Stimulated activated CD4-positive, alpha-beta T cell treated with anti-CD3 and anti-CD28 coated beads, Interleukin-4, amount 100 ng/mL, for 1 hour (primary cell): ENCODE measurements around the gene PDE4D.
"Not testable (repeated sequence)": the region's sequence is repeated elsewhere in the genome, so short reads cannot be mapped to it uniquely, and the experiment has no call there.

Experiments used
- DNase-seq: peaks from one replicate; pipeline ENCODE4 v3.0.0-alpha.2; 2020

The PDE4D gene

GRCh38 chr5:59575648-59576445 is 317.7 kb downstream of the PDE4D start:
- no peak for DNase-seq

- not testable (repeated sequence) for DNase-seq
These were observed 320.0 kb downstream of the PDE4D start for GRCh38 chr5:59573509-59573908.

GRCh38 chr5:59571067-59571466 is 322.5 kb downstream of the PDE4D start:
- no peak for DNase-seq

GRCh38 chr5:59569608-59570334 is 323.8 kb downstream of the PDE4D start:
- no peak for DNase-seq

GRCh38 chr5:59569158-59569557 is 324.4 kb downstream of the PDE4D start:
- no peak for DNase-seq

GRCh38 chr5:59568161-59568560 is 325.4 kb downstream of the PDE4D start:
- DNase-seq, result no peak

- no peak for DNase-seq
These were observed 328.0 kb downstream of the PDE4D start for GRCh38 chr5:59565551-59565950.

- DNase-seq, result no peak
These were observed 328.6 kb downstream of the PDE4D start for GRCh38 chr5:59564895-59565294.

- DNase-seq, result no peak
These were observed 330.7 kb downstream of the PDE4D start for GRCh38 chr5:59562756-59563389.

GRCh38 chr5:59560553-59560952 is 333.0 kb downstream of the PDE4D start:
- DNase-seq, result no peak

- DNase-seq, result no peak
These were observed 333.7 kb downstream of the PDE4D start for GRCh38 chr5:59559847-59560246.

- DNase-seq, result no peak
These were observed 334.2 kb downstream of the PDE4D start for GRCh38 chr5:59559323-59559722.

- no peak for DNase-seq
These were observed 335.0 kb downstream of the PDE4D start for GRCh38 chr5:59558501-59558900.

- DNase-seq, result no peak
These were observed 336.0 kb downstream of the PDE4D start for GRCh38 chr5:59557572-59557971.

- no peak for DNase-seq
These were observed 337.9 kb downstream of the PDE4D start for GRCh38 chr5:59555596-59555995.

- no peak for DNase-seq
These were observed 339.0 kb downstream of the PDE4D start for GRCh38 chr5:59554501-59554900.

- no peak for DNase-seq
These were observed 339.5 kb downstream of the PDE4D start for GRCh38 chr5:59553992-59554391.

- DNase-seq, result no peak
These were observed 344.6 kb downstream of the PDE4D start for GRCh38 chr5:59548807-59549357.

- DNase-seq, result no peak
These were observed 345.8 kb downstream of the PDE4D start for GRCh38 chr5:59547731-59548130.

GRCh38 chr5:59544573-59544972 is 349.0 kb downstream of the PDE4D start:
- no peak for DNase-seq

- DNase-seq, result no peak
These were observed 349.6 kb downstream of the PDE4D start for GRCh38 chr5:59543821-59544442.

GRCh38 chr5:59542851-59543820 is 350.4 kb downstream of the PDE4D start:
- no peak for DNase-seq
